ENCODE data around the gene CRBN.
A peak's percentile ranks its signal among the peaks of the same experiment; 100 is the strongest.

CRBN gene

DNA sequence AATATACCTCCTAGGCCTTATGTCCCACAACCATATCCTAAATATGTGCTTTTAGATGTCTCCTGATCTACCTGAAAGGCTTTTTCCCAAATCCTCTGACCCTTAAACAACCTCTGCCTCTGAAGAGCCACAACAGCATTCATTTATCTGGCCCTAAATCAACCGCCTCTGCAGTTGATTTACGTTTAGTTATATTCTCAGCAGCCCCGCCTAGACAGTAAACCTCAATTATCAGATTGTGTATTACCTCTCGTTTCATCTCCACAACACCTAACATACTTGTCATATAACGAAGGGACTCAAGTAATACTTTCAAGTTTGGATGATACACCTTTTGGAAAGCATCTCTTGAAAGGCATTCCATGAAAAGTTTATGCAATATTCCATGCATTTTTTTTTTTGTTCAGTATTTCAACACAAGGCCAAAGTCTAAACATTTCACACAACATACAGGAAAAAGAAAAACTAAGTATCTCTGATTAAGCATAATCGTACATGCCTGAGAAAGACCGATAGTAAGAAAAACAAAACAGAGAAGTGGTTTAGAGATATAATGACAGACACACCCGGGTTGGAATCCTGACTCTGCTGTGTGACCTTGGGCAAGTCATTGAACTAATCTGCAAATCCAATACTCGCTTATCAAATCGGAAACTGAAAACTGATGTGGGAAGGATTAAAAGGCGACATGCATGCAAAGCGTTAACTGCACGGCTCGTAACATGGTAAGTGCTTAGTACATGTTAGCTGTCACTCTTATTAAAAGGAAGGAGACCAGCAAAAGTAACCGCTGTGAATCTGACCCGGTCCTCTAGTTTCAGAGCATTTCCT, 778 bp downstream of the CRBN start:
- no peaks in the 10 kb centered on the region for H3K9me2 ChIP-seq (replicated peaks; ENCODE audit: insufficient read depth, low read length)
- H3K4me3 ChIP-seq (ENCODE audit: insufficient read depth, low read length, poor library complexity, severe bottlenecking): peak overlapping the region; percentile 97
- H3K9me3 ChIP-seq (ENCODE audit: insufficient read depth, low read length): no peaks in the 10 kb centered on the region
- no peak overlapping the region for H3K27ac ChIP-seq (ENCODE audit: low read depth, low read length)
- peak overlapping the region; percentile 76 for H3K9ac ChIP-seq (ENCODE audit: low read length)
- H3K4me2 ChIP-seq (ENCODE audit: low read depth, low read length, poor library complexity, severe bottlenecking): peak overlapping the region; percentile 99
- no peaks in the 10 kb centered on the region for H3F3A ChIP-seq (ENCODE audit: insufficient read depth)
- peaks cover 3% of the 10 kb centered on the region; the same call in 1 of the 2 replicates for H3K36me3 ChIP-seq (ENCODE audit: low read length)
- peak overlapping the region; percentile 90 for H2AFZ ChIP-seq (ENCODE audit: low read depth, low read length, severe bottlenecking)
- H3K79me2 ChIP-seq (ENCODE audit: insufficient read depth, low read length): peaks cover 26% of the 10 kb centered on the region
- no peaks in the 10 kb centered on the region for H3K27me3 ChIP-seq (ENCODE audit: low read length)
- TF ChIP-seq CTCF (IDR thresholded peaks at IDR 0.05; ENCODE audit: insufficient read depth, low read length, poor library complexity, severe bottlenecking): no peak
- TF ChIP-seq EZH2phosphoT487 (conservative IDR thresholded peaks at IDR 0.05; ENCODE audit: low read length): no peak
- H4K20me1 ChIP-seq (ENCODE audit: low read depth, low read length): no peaks in the 10 kb centered on the region

- peak overlapping the region; percentile 76; the same call in 1 of the 2 replicates for H3K9ac ChIP-seq (ENCODE audit: low read length)
- no peaks in the 10 kb centered on the region for H3F3A ChIP-seq (ENCODE audit: insufficient read depth)
- no peak overlapping the region for H3K27ac ChIP-seq (ENCODE audit: low read depth, low read length)
- H3K9me2 ChIP-seq (replicated peaks; ENCODE audit: insufficient read depth, low read length): no peaks in the 10 kb centered on the region
- H3K79me2 ChIP-seq (ENCODE audit: insufficient read depth, low read length): peaks cover 26% of the 10 kb centered on the region
- no peak overlapping the region for H3K4me3 ChIP-seq (ENCODE audit: insufficient read depth, low read length, poor library complexity, severe bottlenecking)
- peak overlapping the region; percentile 99 for H3K4me2 ChIP-seq (ENCODE audit: low read depth, low read length, poor library complexity, severe bottlenecking)
- H3K9me3 ChIP-seq (ENCODE audit: insufficient read depth, low read length): no peaks in the 10 kb centered on the region
- TF ChIP-seq EZH2phosphoT487 (conservative IDR thresholded peaks at IDR 0.05; ENCODE audit: low read length) (no peak), CTCF (IDR thresholded peaks at IDR 0.05; ENCODE audit: insufficient read depth, low read length, poor library complexity, severe bottlenecking) (no peak)
- H3K27me3 ChIP-seq (ENCODE audit: low read length): no peaks in the 10 kb centered on the region
- H4K20me1 ChIP-seq (ENCODE audit: low read depth, low read length): no peaks in the 10 kb centered on the region
- H2AFZ ChIP-seq (ENCODE audit: low read depth, low read length, severe bottlenecking): no peak overlapping the region
- peaks cover 7% of the 10 kb centered on the region; the same call in 1 of the 2 replicates for H3K36me3 ChIP-seq (ENCODE audit: low read length)
Observed at GRCh38 chr3:3177861-3178497, 1.5 kb downstream of the CRBN start.

- H4K20me1 ChIP-seq (ENCODE audit: low read depth, low read length): no peaks in the 10 kb centered on the region
- H3F3A ChIP-seq (ENCODE audit: insufficient read depth): no peaks in the 10 kb centered on the region
- H2AFZ ChIP-seq (ENCODE audit: low read depth, low read length, severe bottlenecking): no peak overlapping the region
- no peak overlapping the region for H3K9ac ChIP-seq (ENCODE audit: low read length)
- TF ChIP-seq CTCF (IDR thresholded peaks at IDR 0.05; ENCODE audit: insufficient read depth, low read length, poor library complexity, severe bottlenecking) (no peak), EZH2phosphoT487 (conservative IDR thresholded peaks at IDR 0.05; ENCODE audit: low read length) (no peak)
- 0 out of 2 replicates have a peak, but pooled peaks cover 9% of the 10 kb centered on the region for H3K79me2 ChIP-seq (ENCODE audit: insufficient read depth, low read length)
- no peak overlapping the region for H3K4me3 ChIP-seq (ENCODE audit: insufficient read depth, low read length, poor library complexity, severe bottlenecking)
- peaks cover 10% of the 10 kb centered on the region; the same call in 1 of the 2 replicates for H3K36me3 ChIP-seq (ENCODE audit: low read length)
- H3K4me2 ChIP-seq (ENCODE audit: low read depth, low read length, poor library complexity, severe bottlenecking): no peak overlapping the region
- no peak overlapping the region for H3K27ac ChIP-seq (ENCODE audit: low read depth, low read length)
- H3K9me3 ChIP-seq (ENCODE audit: insufficient read depth, low read length): no peaks in the 10 kb centered on the region
- H3K27me3 ChIP-seq (ENCODE audit: low read length): no peaks in the 10 kb centered on the region
- H3K9me2 ChIP-seq (replicated peaks; ENCODE audit: insufficient read depth, low read length): no peaks in the 10 kb centered on the region
Observed at GRCh38 chr3:3172627-3173026, 6.9 kb downstream of the CRBN start.

Data from SU-DHL-6 (cell line).